ENCODE measurements around the gene TOPBP1. TPM values are rescaled to one million over a fixed set of nuclear protein-coding genes. Genes with fewer than 3 reads are reported as not detected.

Gene TOPBP1
- total and polyA plus RNA-seq, 2 experiments from 2014 or later, result 15.8 to 42.2 TPM

- Mint-ChIP-seq H3K9me3 (no peaks in the 10 kb centered on the region), H3K27ac (no peak overlapping the region), H3K4me3 (no peak overlapping the region), H3K27me3 (ENCODE audit: insufficient read depth, low read depth, poor library complexity) (peaks cover 2% of the 10 kb centered on the region), H3K4me1 (no peaks in the 10 kb centered on the region), H3K36me3 (ENCODE audit: low read depth) (peaks cover 62% of the 10 kb centered on the region)
- Histone ChIP-seq H3K4me2 (no peak overlapping the region), H3K27ac (ENCODE audit: low read depth) (no peak overlapping the region), H3K4me1 (ENCODE audit: insufficient read depth) (no peaks in the 10 kb centered on the region), H3K4me3 (no peak overlapping the region), H4K20me1 (replicated peaks; ENCODE audit: insufficient read depth) (peaks cover 4% of the 10 kb centered on the region), H3K27me3 (ENCODE audit: insufficient read depth) (no peaks in the 10 kb centered on the region), H2AFZ (no peak overlapping the region), H3K79me2 (replicated peaks; ENCODE audit: insufficient read depth) (peaks cover 5% of the 10 kb centered on the region; the same call in 1 of the 2 replicates), H3K9me2 (ENCODE audit: insufficient read depth) (no peaks in the 10 kb centered on the region), H3F3A (replicated peaks; ENCODE audit: low read depth) (no peaks in the 10 kb centered on the region), H3K36me3 (ENCODE audit: insufficient read depth) (peaks cover 20% of the 10 kb centered on the region)
- no peak for ATAC-seq
- no peak for TF ChIP-seq STAT1 (IDR thresholded peaks at IDR 0.05; ENCODE audit: unreplicated experiment)
- TF ChIP-seq NANOG (IDR thresholded peaks at IDR 0.05; ENCODE audit: borderline replicate concordance), result no peak
- no peak for TF ChIP-seq EZH2 (IDR thresholded peaks at IDR 0.05; ENCODE audit: low read depth, unreplicated experiment)
- TF ChIP-seq CREB1 (CRISPR knock-in tag; IDR thresholded peaks at IDR 0.05; ENCODE audit: low read depth), result no peak
- no peak for TF ChIP-seq EZH2phosphoT487 (IDR thresholded peaks at IDR 0.05; ENCODE audit: unreplicated experiment)
- TF ChIP-seq ZNF114 (CRISPR knock-in tag; IDR thresholded peaks at IDR 0.05), result no peak
- no peak for DNase-seq (ENCODE audit: low spot score)
Measured at GRCh38 chr3:133633439-133633838, 28.3 kb downstream of the TOPBP1 start.

GRCh38 chr3:133629146-133629545 is 32.6 kb downstream of the TOPBP1 start:
- H4K20me1 ChIP-seq (replicated peaks; ENCODE audit: insufficient read depth), result peaks cover 3% of the 10 kb centered on the region
- H3K4me1 Mint-ChIP-seq, result no peaks in the 10 kb centered on the region
- no peak overlapping the region for H3K27ac ChIP-seq (ENCODE audit: low read depth)
- no peaks in the 10 kb centered on the region for H3K4me1 ChIP-seq (ENCODE audit: insufficient read depth)
- H3K9me3 Mint-ChIP-seq, result no peaks in the 10 kb centered on the region
- no peak overlapping the region for H2AFZ ChIP-seq
- H3K27ac Mint-ChIP-seq, result no peak overlapping the region
- no peak overlapping the region for H3K4me2 ChIP-seq
- no peaks in the 10 kb centered on the region for H3K9me2 ChIP-seq (ENCODE audit: insufficient read depth)
- H3K36me3 ChIP-seq (ENCODE audit: insufficient read depth), result peaks cover 25% of the 10 kb centered on the region; the same call in 1 of the 2 replicates
- H3K79me2 ChIP-seq (replicated peaks; ENCODE audit: insufficient read depth), result 0 out of 2 replicates have a peak, but pooled peaks cover 5% of the 10 kb centered on the region
- H3K4me3 Mint-ChIP-seq, result no peak overlapping the region
- ATAC-seq (no peak), DNase-seq (ENCODE audit: low spot score) (no peak)
- no peak overlapping the region for H3K4me3 ChIP-seq
- H3K27me3 Mint-ChIP-seq (ENCODE audit: insufficient read depth, low read depth, poor library complexity), result peaks cover 2% of the 10 kb centered on the region
- H3K36me3 Mint-ChIP-seq (ENCODE audit: low read depth), result peaks cover 50% of the 10 kb centered on the region
- no peaks in the 10 kb centered on the region for H3K27me3 ChIP-seq (ENCODE audit: insufficient read depth)
- no peaks in the 10 kb centered on the region for H3F3A ChIP-seq (replicated peaks; ENCODE audit: low read depth)
- TF ChIP-seq ZNF331 (CRISPR knock-in tag; IDR thresholded peaks at IDR 0.05; ENCODE audit: low read depth), result no peak
- no peak for TF ChIP-seq STAT1 (IDR thresholded peaks at IDR 0.05; ENCODE audit: unreplicated experiment)
- no peak for TF ChIP-seq CTCF (conservative IDR thresholded peaks at IDR 0.05; ENCODE audit: low read depth in 2 of 2)
- no peak for TF ChIP-seq EZH2phosphoT487 (IDR thresholded peaks at IDR 0.05; ENCODE audit: unreplicated experiment)
- no peak for TF ChIP-seq POLR2AphosphoS5 (IDR thresholded peaks at IDR 0.05; ENCODE audit: low read depth)
- TF ChIP-seq ZNF114 (CRISPR knock-in tag; IDR thresholded peaks at IDR 0.05), result no peak
- TF ChIP-seq JUNB (IDR thresholded peaks at IDR 0.05; ENCODE audit: unreplicated experiment), result no peak
- no peak for TF ChIP-seq EZH2 (IDR thresholded peaks at IDR 0.05; ENCODE audit: low read depth, unreplicated experiment)
- TF ChIP-seq NANOG (IDR thresholded peaks at IDR 0.05; ENCODE audit: borderline replicate concordance), result no peak
- TF ChIP-seq REST (IDR thresholded peaks at IDR 0.05; ENCODE audit: unreplicated experiment), result no peak
